Trophoblast cell (in vitro differentiated cells and primary cell): ENCODE data around the gene YWHAH.
"Not testable (repeated sequence)": the region's sequence is repeated elsewhere in the genome, so short reads cannot be mapped to it uniquely, and the experiment has no call there.

Experiments
- DNase-seq, 2 donors: peaks; one replicate each; pipeline ENCODE4 v3.0.0-alpha.2; 2016
- H2AFZ ChIP-seq: 2 replicates; pipeline ENCODE4 v1.6.1; 2013; ENCODE audit warnings: low read length, moderate library complexity, mild to moderate bottlenecking; ENCODE audit not compliant: insufficient read depth, poor library complexity
- H2AK5ac ChIP-seq: 2 replicates; pipeline ENCODE4 v1.6.1; 2013; ENCODE audit warnings: mild to moderate bottlenecking, low read length
- H2BK120ac ChIP-seq: 2 replicates; pipeline ENCODE4 v1.6.1; 2013; ENCODE audit warnings: low read length, mild to moderate bottlenecking, moderate library complexity; ENCODE audit not compliant: insufficient read depth, poor library complexity
- H2BK12ac ChIP-seq: 2 replicates; pipeline ENCODE4 v1.6.1; 2013; ENCODE audit warnings: mild to moderate bottlenecking, low read length, moderate library complexity
- H2BK5ac ChIP-seq: 2 replicates; pipeline ENCODE4 v1.6.1; 2013; ENCODE audit warnings: low read length, low read depth, moderate library complexity, mild to moderate bottlenecking; ENCODE audit not compliant: poor library complexity
- H3K14ac ChIP-seq: 2 replicates; pipeline ENCODE4 v1.6.1; 2013; ENCODE audit warnings: mild to moderate bottlenecking, low read length
- H3K18ac ChIP-seq: 2 replicates; pipeline ENCODE4 v1.6.1; 2013; ENCODE audit warnings: mild to moderate bottlenecking, low read length
- H3K23ac ChIP-seq: 2 replicates; pipeline ENCODE4 v1.6.1; 2013; ENCODE audit warnings: low read length
- H3K27ac ChIP-seq: 2 replicates; pipeline ENCODE4 v1.5.1; 2013; ENCODE audit warnings: low read depth, mild to moderate bottlenecking, inconsistent platforms, low read length, moderate library complexity
- H3K27me3 ChIP-seq: 2 replicates; pipeline ENCODE4 v1.6.1; 2013; ENCODE audit warnings: inconsistent platforms, mild to moderate bottlenecking, low read length, moderate library complexity; ENCODE audit not compliant: insufficient read depth
- H3K36me3 ChIP-seq, 2 experiments: 1 replicate in 1 of 2; 2 replicates in 1 of 2; pipeline ENCODE4 v1.6.1; 2013; ENCODE audit warnings: low read length in 2 of 2, mild to moderate bottlenecking in 2 of 2, moderate library complexity in 1 of 2; ENCODE audit not compliant: insufficient read depth in 2 of 2, control insufficient read depth in 1 of 2
- H3K4ac ChIP-seq: 2 replicates; pipeline ENCODE4 v1.6.1; 2013; ENCODE audit warnings: low read depth, mild to moderate bottlenecking, low read length, moderate library complexity
- H3K4me1 ChIP-seq, 2 experiments: 1 replicate in 1 of 2; 2 replicates in 1 of 2; pipeline ENCODE4 v1.6.1; 2013; ENCODE audit warnings: low read length in 2 of 2, mild to moderate bottlenecking in 2 of 2, moderate library complexity in 1 of 2; ENCODE audit not compliant: insufficient read depth in 2 of 2, control insufficient read depth in 1 of 2
- H3K4me2 ChIP-seq: 2 replicates; pipeline ENCODE4 v1.6.1; 2013; ENCODE audit warnings: inconsistent platforms, mild to moderate bottlenecking, low read length, moderate library complexity
- H3K4me3 ChIP-seq: 2 replicates; pipeline ENCODE4 v1.5.1; 2013; ENCODE audit warnings: mild to moderate bottlenecking, low read depth, low read length, inconsistent platforms
- H3K79me1 ChIP-seq: one replicate; pipeline ENCODE4 v1.6.1; 2013; ENCODE audit warnings: low read length
- H3K79me2 ChIP-seq: 2 replicates; pipeline ENCODE4 v1.6.1; 2013; ENCODE audit warnings: low read length, mild to moderate bottlenecking; ENCODE audit not compliant: control insufficient read depth, insufficient read depth, poor library complexity
- H3K9ac ChIP-seq: 2 replicates; pipeline ENCODE4 v1.6.1; 2013; ENCODE audit warnings: mild to moderate bottlenecking, low read length
- H3K9me3 ChIP-seq: 2 replicates; pipeline ENCODE4 v1.6.1; 2013; ENCODE audit warnings: low read depth, mild to moderate bottlenecking, control low read depth, inconsistent platforms, low read length; ENCODE audit not compliant: insufficient read depth
- H4K12ac ChIP-seq: 2 replicates; pipeline ENCODE4 v1.6.1; 2013; ENCODE audit warnings: low read depth, mild to moderate bottlenecking, low read length, moderate library complexity
- H4K8ac ChIP-seq: 2 replicates; pipeline ENCODE4 v1.6.1; 2013; ENCODE audit warnings: low read depth, mild to moderate bottlenecking, low read length, moderate library complexity
- H4K91ac ChIP-seq: one replicate; pipeline ENCODE4 v1.6.1; 2013; ENCODE audit warnings: low read depth, mild to moderate bottlenecking, low read length, moderate library complexity
- WGBS: extraction: QIAGEN DNeasy Blood & Tissue Kit; methylation state at CpG from one replicate; pipeline ENCODE4 v1.1.7; 2013; ENCODE audit warnings: missing lambda C conversion rate; ENCODE audit not compliant: insufficient read length, insufficient coverage; ENCODE audit errors: extremely low coverage; 5-methylcytosine and 5-hydroxymethylcytosine counted together

YWHAH gene

DNA sequence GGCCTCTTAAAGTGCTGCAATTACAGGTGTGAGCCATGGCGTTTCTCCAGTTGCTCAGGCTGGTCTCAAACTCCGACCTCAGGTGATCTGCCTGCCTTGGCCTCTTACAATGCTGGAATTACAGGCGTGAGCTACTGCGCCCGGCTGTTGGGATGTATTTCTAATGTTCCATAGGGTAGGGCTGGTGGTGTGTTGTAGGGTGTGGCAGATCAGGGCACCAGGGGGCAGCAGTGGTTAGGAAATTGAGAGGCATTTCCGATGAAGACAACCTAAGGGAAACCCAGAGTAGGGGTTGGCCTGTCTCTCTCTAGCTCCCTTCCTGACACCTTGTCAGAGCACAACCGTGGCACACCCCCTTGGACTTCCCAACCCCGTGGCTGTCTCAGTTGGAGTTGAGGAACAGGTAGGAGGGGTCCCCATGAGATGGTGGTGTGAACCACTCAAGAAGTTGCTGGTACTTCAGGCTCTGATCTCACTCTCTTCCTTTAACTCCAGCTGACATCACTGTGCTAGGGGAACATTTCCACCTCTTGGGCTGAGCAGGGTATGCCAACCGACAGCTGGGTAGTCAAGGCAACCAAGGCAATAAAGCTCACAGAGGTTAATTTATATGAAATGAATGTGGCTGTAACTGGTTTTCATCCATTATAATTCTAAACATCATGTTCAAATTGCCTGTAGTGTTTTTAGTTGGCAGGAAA is 33.0 kb downstream of the YWHAH start:
- H3K27ac ChIP-seq, result no peak overlapping the region
- no peak overlapping the region for H2AFZ ChIP-seq
- no peak overlapping the region for H3K23ac ChIP-seq
- H3K4me1 ChIP-seq, result no peaks in the 10 kb centered on the region
- H3K4me3 ChIP-seq, result no peak overlapping the region
- H3K27me3 ChIP-seq, result no peaks in the 10 kb centered on the region
- H3K4me2 ChIP-seq, result no peak overlapping the region
- H3K36me3 ChIP-seq, result no peaks in the 10 kb centered on the region
- H3K79me1 ChIP-seq, result no peaks in the 10 kb centered on the region
- H3K9me3 ChIP-seq, result no peaks in the 10 kb centered on the region
- no peak overlapping the region for H2BK120ac ChIP-seq
- no peak overlapping the region for H4K91ac ChIP-seq
- no peak overlapping the region for H3K9ac ChIP-seq
- H3K4ac ChIP-seq, result no peak overlapping the region
- no peak overlapping the region for H3K18ac ChIP-seq
- H4K8ac ChIP-seq, result no peak overlapping the region
- no peak overlapping the region for H2BK5ac ChIP-seq
- H4K12ac ChIP-seq, result no peak overlapping the region
- no peaks in the 10 kb centered on the region for H3K79me2 ChIP-seq
- peak; percentile 66 to 88 for DNase-seq
- H3K14ac ChIP-seq, result no peak overlapping the region
- WGBS, result no CpG with 5 or more reads among the region's 9 CpGs
- no peak overlapping the region for H2BK12ac ChIP-seq
- no peak overlapping the region for H2AK5ac ChIP-seq

DNA sequence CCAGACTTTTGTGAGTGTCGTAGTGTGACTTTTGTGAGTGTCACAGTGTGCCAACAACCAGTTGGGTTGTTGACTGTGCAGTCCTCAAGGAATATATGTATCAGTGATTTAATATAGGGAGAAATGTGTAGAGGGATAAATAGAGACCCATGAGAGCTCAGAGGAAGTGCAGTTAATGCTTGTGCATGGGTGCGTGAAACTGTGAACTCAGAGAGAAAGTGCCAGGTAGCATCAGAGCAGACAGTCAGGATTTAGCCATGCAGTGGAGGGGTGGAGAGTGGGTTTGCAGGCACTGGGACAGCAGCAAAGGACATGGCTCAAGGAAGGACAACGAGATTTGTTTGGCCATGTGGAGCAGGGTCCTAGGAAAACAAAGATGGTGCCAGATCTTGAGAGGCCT is 33.6 kb downstream of the YWHAH start:
- no peak overlapping the region for H3K4me3 ChIP-seq
- H3K27me3 ChIP-seq, result no peaks in the 10 kb centered on the region
- no peak overlapping the region for H3K27ac ChIP-seq
- no peak overlapping the region for H4K8ac ChIP-seq
- H3K14ac ChIP-seq, result no peak overlapping the region
- H2BK120ac ChIP-seq, result no peak overlapping the region
- no peak overlapping the region for H2AFZ ChIP-seq
- H4K91ac ChIP-seq, result no peak overlapping the region
- H3K23ac ChIP-seq, result no peak overlapping the region
- H3K4me1 ChIP-seq, result no peaks in the 10 kb centered on the region
- H3K36me3 ChIP-seq, result no peaks in the 10 kb centered on the region
- H2AK5ac ChIP-seq, result no peak overlapping the region
- no CpG with 5 or more reads among the region's 3 CpGs for WGBS
- H4K12ac ChIP-seq, result no peak overlapping the region
- H3K4me2 ChIP-seq, result no peak overlapping the region
- no peak for DNase-seq
- H2BK12ac ChIP-seq, result no peak overlapping the region
- H3K79me1 ChIP-seq, result no peaks in the 10 kb centered on the region
- no peak overlapping the region for H3K4ac ChIP-seq
- no peak overlapping the region for H3K18ac ChIP-seq
- no peak overlapping the region for H3K9ac ChIP-seq
- H3K79me2 ChIP-seq, result no peaks in the 10 kb centered on the region
- H3K9me3 ChIP-seq, result no peaks in the 10 kb centered on the region
- no peak overlapping the region for H2BK5ac ChIP-seq

DNA sequence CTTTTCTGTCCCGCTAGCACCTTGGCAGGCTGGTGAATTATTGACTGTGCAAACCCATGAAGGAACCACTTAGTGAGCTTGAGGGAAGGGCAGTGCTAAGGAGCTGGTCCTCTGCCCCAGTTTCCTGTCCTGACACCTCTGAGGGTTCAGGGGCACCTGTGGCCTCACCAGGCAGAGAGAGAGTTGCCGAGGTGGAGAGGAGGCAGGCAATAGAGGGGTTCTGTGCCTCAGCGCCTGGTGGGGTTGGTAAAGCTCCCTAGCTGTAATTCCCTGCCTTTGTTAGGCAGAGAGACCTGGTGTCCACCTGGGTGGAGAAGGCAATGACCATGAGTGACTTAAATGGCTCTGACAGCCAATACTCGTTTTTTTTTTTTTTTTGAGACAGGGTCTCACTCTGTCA is 36.3 kb downstream of the YWHAH start:
- Histone ChIP-seq H2AK5ac (no peak overlapping the region), H3K36me3 (no peaks in the 10 kb centered on the region), H3K9ac (no peak overlapping the region), H2BK120ac (no peak overlapping the region), H2BK12ac (no peak overlapping the region), H3K27ac (no peak overlapping the region), H3K27me3 (no peaks in the 10 kb centered on the region), H3K4ac (no peak overlapping the region), H3K14ac (no peak overlapping the region), H3K79me2 (no peaks in the 10 kb centered on the region), H2BK5ac (no peak overlapping the region), H3K4me1 (no peaks in the 10 kb centered on the region), H4K12ac (no peak overlapping the region), H3K9me3 (no peaks in the 10 kb centered on the region), H3K23ac (no peak overlapping the region), H3K18ac (no peak overlapping the region), H3K4me3 (no peak overlapping the region), H2AFZ (no peak overlapping the region), H4K91ac (no peak overlapping the region), H3K4me2 (no peak overlapping the region), H3K79me1 (no peaks in the 10 kb centered on the region), H4K8ac (no peak overlapping the region)
- no CpG with 5 or more reads among the region's 4 CpGs for WGBS
- DNase-seq, result no peak

- H3K4ac ChIP-seq, H3K27ac ChIP-seq, H3K79me2 ChIP-seq, H3K4me2 ChIP-seq, H4K12ac ChIP-seq, H3K9ac ChIP-seq, H3K18ac ChIP-seq, H3K79me1 ChIP-seq, H2BK5ac ChIP-seq, H3K4me1 ChIP-seq, H3K36me3 ChIP-seq, H3K27me3 ChIP-seq, H2BK12ac ChIP-seq, H4K91ac ChIP-seq, DNase-seq, H2AK5ac ChIP-seq, H3K23ac ChIP-seq, H4K8ac ChIP-seq, H3K9me3 ChIP-seq, H2AFZ ChIP-seq, H3K4me3 ChIP-seq, H2BK120ac ChIP-seq, H3K14ac ChIP-seq: not testable (repeated sequence)
- no CpG with 5 or more reads among the region's 8 CpGs for WGBS
Measured at GRCh38 chr22:31981976-31982375, 37.6 kb downstream of the YWHAH start.
